Measurements from ENCODE around the gene HM13.
"Not testable (repeated sequence)": the region's sequence is repeated elsewhere in the genome, so short reads cannot be mapped to it uniquely, and the experiment has no call there.

HM13 gene

GRCh38 chr20:31568041-31568731 lies 53.9 kb downstream of the HM13 start:
- peak; percentile 48 for DNase-seq

GRCh38 chr20:31568773-31569162 lies 54.5 kb downstream of the HM13 start:
- no peak for DNase-seq

GRCh38 chr20:31569163-31570020 lies 55.1 kb downstream of the HM13 start:
- DNase-seq: peak; percentile 57

GRCh38 chr20:31570021-31570463 lies 55.8 kb downstream of the HM13 start:
- DNase-seq: no peak

GRCh38 chr20:31570735-31571617 lies 56.7 kb downstream of the HM13 start:
- peak; percentile 81 for DNase-seq

GRCh38 chr20:31572042-31572700 lies 57.9 kb downstream of the HM13 start:
- DNase-seq: no peak

GRCh38 chr20:31572701-31573554 lies 58.7 kb downstream of the HM13 start:
- peak; percentile 98 for DNase-seq

GRCh38 chr20:31573555-31574321 lies 59.5 kb downstream of the HM13 start:
- no peak for DNase-seq

GRCh38 chr20:31574986-31575385 lies 60.7 kb downstream of the HM13 start:
- not testable (repeated sequence) for DNase-seq

- DNase-seq: no peak
Measured at GRCh38 chr20:31576751-31577150, 62.5 kb downstream of the HM13 start.

- no peak for DNase-seq
Measured at GRCh38 chr20:31577194-31577593, 63.0 kb downstream of the HM13 start.

- no peak for DNase-seq
Measured at GRCh38 chr20:31578448-31579138, 64.4 kb downstream of the HM13 start.

- DNase-seq: no peak
Measured at GRCh38 chr20:31579245-31579644, 65.0 kb downstream of the HM13 start.

GRCh38 chr20:31579941-31580651 lies 65.9 kb downstream of the HM13 start:
- DNase-seq: not testable (repeated sequence)

GRCh38 chr20:31580706-31581105 lies 66.5 kb downstream of the HM13 start:
- DNase-seq: no peak

- no peak for DNase-seq
Measured at GRCh38 chr20:31581391-31581790, 67.1 kb downstream of the HM13 start.

GRCh38 chr20:31587545-31588389 lies 73.5 kb downstream of the HM13 start:
- DNase-seq: peak; percentile 34

- no peak for DNase-seq
Measured at GRCh38 chr20:31590717-31591225, 76.5 kb downstream of the HM13 start.
